Hippocampal formation (tissue), 2 donors: ENCODE results near the gene OSER1.
A peak's percentile ranks its signal among the peaks of the same experiment; 100 is the strongest.
"Not testable (repeated sequence)": the region's sequence is repeated elsewhere in the genome, so short reads cannot be mapped to it uniquely, and the experiment has no call there.

Experiments used
- DNase-seq, 2 donors: peaks; one replicate each; lab custom pipeline; 2025; lab: John Stamatoyannopoulos, UW

Gene OSER1

DNA sequence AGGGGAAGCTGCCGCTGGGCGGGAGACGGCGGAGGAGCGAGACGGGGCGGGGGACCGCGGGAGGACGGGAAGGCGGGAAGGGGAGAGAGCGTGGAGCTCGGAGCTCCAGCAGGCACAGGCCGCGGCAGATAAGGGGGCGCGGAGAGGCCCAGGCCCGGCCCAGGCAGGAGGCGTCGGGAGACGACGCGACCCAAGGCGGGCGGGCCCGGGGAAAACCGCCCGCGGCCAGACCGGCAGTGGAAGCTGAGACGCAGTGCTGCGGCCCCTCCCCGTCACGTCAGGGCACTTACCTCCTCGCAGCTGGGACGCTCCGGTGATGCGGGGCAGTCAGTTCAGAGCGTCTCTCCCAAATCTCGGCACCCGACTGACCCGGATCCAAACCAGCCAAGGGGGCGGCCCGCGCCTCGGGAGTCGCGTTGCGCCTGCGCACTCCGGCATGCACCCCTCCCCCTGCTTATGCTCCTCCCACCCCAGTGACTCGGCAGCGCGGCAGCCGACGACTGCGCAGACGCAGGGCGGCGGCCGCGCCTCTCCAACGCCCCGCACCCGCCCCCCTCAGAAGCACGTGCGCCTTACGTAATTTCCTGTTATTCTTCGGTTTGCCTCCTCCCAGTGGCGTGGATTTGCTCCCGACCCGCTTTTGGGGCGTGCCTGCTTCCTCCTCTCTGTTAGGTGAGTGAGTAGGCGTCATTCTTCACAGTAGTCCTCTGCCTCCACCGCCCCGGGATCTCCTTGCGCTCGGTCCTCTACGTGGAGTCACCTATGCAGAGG is at the start of gene OSER1:
Gene OSER1 (minus strand): TSS at position 366 of the 771 bp plus-strand sequence. CDS start 3,814 bp downstream, outside the sequence.
- peak; percentile 95 to 96 for DNase-seq

GRCh38 chr20:44258226-44258890 is 47.8 kb upstream of the OSER1 start:
- no peak for DNase-seq

GRCh38 chr20:44256961-44257360 is 46.4 kb upstream of the OSER1 start:
- no peak for DNase-seq

DNA sequence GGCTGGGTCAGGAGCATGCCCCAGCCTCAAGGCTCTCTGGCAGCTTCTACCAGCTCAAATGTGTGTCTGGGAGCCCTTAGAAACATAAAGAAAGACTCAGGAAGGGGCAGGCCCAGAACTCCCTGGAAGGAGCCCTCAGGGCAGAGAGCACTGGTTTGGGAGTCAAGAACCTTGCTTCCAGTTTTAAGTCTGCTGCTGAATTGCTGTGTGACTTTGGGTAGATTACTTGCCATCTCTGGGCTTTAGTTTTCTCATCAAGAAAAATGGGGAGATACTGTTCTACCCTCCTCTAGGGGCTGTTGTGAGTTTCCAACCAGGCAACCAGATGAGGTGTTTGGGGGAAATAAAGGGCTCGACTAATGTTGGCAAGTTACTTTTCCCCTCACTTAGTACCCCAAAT is 45.4 kb upstream of the OSER1 start:
- no peak for DNase-seq

DNA sequence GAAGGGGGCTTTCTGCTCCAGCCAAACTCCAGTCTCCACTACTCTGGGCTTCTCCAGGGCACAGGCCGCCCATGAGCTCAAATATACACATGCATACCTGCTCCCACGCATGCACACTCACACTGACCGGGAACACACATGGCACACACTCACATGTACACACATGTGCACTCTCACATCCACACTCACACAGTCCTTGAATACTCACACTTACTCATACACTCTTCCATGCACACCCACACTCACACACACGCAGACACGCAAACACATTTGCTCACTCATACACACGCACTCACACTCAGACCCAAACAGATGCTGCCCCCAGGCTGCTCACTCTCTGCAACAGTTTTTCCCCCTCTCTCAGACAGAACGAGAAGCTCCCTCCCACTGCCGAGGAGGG is 43.5 kb upstream of the OSER1 start:
- DNase-seq, result no peak

DNA sequence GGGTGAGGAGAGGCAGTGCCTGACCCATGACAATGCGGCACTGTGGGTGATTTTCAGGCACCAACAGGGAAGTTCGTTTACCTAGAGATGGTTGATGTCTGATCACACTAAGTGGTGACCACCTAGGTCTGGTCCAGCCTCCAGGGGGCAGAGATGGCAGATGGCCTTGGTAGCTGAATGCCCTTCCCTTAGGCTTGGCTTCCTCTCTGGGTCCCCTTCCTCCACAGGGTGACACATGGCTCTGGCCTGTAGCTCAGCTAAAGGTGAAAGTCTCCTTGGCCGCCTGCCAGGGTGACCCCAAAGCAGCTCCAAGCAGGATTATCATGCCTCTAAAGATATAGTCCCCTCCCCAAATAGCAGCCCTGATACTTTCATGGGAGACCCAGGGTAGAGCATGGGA is 43.0 kb upstream of the OSER1 start:
- no peak for DNase-seq

- DNase-seq, result no peak
These were observed 40.7 kb upstream of the OSER1 start for GRCh38 chr20:44251284-44251683.

DNA sequence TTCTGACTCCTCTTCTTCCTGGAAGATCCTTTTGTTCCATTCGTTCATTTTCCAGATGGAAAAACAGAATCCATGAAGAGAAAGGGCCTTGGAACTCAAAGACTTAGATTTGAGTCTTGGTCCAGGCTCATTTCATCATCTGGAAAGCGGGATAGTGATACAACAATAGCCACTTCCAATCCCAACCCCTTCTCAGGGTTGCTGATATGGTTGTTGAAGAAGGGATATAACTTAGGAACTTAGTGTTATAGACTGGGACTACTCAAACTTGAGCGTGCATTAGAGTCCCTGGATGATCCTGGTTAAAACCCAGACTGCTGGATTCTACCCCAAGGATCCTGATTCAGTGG is 37.8 kb upstream of the OSER1 start:
- no peak for DNase-seq

DNA sequence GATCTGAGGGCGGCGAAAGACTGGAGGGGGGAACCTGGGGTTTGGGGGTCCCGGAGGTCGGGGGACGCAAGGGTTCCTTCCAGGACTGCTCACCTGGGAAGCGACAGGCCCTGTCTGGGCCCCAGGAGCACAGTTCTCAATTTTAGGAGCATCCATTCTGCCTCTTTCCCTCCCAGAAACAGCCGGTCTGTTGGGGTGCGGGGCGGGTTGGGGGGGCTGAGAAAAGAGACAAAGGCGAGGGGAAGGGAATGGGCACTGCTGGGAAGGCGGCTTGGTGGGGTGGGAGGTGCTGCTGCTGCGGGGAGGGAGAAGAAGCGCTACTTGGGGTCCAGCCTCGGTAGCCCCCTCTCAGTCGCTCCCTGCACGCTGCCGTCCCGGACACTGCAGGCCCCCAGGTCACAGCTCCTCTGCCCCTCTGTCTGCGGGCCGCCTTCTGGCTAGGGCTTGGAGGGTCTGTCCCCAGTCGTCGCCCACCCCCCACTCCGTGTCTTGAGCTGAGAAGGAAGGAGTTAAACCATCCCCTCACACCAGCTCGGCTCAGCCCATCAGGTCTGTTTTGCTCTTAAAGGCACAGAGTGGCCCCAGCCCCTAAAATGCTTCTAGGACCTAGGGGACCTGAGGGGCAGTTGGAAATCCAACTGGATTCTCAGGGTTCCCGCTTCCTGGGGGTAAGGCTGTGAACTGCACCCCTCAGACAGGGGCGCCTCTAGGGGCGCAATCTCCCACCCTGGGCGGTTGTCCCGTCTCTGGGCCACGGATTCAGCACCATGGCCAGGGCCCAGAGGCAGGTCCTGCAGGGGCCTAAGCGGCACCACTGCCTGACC is 37.2 kb upstream of the OSER1 start:
- DNase-seq, result no peak

DNA sequence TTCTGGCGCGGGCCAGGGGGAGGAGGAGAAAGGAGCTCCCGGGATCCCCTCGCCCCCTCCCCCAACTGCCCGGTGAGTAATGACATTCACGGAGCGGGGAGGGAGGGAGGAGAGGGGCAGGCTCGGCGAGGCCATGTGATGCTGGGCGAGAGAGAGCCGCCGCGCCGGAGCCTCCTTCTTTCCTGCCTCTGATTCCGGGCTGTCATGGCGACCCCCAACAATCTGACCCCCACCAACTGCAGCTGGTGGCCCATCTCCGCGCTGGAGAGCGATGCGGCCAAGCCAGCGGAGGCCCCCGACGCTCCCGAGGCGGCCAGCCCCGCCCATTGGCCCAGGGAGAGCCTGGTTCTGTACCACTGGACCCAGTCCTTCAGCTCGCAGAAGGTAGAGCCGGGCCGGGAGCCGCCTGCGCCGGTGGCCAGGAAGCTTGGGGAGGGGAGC is 36.6 kb upstream of the OSER1 start, which contains the start of gene GDAP1L1:
Gene GDAP1L1 (plus strand): TSS at position 178 of the 441 bp plus-strand sequence. CDS start 27 bp downstream, at position 205.
- DNase-seq, result peak; percentile 14 to 24

- DNase-seq, result no peak
These were observed 35.4 kb upstream of the OSER1 start for GRCh38 chr20:44245977-44246376.

DNA sequence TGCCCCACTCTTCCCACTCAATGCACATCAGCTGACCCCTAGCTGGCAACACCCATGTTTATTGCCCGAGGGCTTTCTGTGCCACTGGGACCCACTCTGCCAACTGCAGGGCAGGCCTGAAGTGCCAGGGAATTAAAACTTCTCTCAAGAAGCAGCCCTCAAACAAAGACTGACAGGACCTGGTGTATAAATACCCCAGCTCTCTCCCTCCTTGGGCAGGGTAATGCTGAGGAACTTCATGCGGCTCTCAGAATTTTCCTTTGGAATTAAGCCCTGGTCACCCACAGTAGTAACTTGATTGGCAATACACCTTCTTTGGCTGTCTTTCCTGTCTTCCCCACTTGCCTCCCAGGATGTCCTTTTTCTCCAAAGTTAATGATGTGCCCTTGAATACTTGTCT is 31.2 kb upstream of the OSER1 start:
- DNase-seq, result no peak

DNA sequence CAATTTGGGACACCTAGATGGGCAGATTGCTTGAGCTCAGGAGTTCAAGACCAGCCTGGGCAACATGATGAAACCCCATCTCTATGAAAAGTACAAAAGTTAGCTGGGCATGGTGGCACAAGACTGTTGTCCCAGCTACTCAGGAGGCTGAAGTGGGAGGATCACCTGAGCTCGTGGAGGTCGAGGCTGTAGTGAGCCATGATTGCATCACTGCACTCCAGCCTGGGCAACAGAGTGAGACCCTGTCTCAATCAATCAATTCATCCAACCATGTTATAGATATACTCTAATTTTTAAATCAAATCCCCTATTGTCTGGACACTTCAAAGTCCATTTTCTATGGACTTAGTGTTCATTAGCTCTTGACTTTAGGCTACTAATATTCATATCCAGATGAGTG is 26.3 kb upstream of the OSER1 start:
- DNase-seq, result not testable (repeated sequence)

- DNase-seq, result no peak
These were observed 25.1 kb upstream of the OSER1 start for GRCh38 chr20:44235702-44236101.

DNA sequence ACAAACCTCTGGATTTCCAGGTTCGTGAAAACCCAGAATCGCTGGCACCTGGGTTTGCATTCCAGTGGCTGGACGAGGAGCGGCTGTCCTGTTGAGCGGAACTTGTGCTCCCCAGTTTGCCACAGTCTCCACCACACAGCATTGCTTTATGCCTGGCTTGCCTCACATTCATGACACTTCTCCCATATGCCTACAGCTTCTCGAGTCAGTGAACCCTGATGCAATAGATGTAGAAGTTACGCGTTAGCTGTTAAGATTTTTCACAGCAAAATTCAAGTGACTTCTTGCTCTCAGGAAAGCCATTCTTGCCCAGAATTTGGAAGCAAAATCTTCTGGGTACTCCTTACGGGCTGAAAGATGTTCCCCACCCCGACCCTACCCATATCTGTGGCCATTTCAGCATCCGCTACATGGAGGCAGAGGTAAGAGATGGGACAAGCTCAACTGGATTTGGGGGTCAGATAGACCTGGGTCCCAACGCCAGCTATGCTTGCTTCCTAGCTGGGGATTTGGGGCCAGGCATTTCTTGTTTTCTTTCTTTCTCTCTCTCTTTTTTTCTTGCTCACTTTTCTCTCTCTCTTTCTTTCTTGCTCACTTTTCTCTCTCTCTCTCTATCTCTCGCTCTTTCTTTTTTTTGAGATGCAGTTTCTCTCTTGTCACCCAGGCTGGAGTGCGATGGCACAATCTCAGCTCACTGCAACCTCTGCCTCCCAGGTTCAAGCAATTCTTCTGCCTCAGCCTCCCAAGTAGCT is 24.2 kb upstream of the OSER1 start:
- DNase-seq, result no peak

DNA sequence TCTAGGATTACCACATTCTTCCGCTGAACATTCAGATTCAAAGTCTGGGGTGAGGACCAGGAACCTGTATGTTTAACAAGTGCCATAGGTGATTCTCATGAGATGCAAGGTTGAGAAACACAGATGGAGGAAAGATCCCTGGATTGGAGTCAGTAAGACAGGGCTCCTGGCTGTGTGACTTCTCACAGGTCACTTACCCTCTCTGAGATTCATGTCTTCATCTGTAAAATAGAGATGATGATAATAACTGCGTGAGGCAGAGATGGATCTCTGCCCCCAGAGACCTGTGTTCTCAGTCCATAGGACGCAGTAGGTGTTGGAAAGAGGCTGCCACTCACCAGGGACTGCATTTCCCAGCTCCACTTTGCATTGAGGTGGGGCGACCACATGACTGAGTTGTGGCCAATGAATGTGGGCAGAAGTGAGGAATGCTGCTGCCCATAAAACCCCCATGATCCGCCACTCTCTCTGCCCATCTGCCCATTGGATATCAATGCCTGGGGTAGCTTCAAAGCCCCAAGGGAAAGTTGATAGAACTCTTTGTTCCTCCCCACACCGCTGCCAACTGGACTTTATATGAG is 23.0 kb upstream of the OSER1 start:
- DNase-seq, result no peak

GRCh38 chr20:44232469-44232856 is 21.9 kb upstream of the OSER1 start:
- DNase-seq, result not testable (repeated sequence)

- no peak for DNase-seq
These were observed 21.3 kb upstream of the OSER1 start for GRCh38 chr20:44231713-44232468.

GRCh38 chr20:44231193-44231592 is 20.6 kb upstream of the OSER1 start:
- no peak for DNase-seq

DNA sequence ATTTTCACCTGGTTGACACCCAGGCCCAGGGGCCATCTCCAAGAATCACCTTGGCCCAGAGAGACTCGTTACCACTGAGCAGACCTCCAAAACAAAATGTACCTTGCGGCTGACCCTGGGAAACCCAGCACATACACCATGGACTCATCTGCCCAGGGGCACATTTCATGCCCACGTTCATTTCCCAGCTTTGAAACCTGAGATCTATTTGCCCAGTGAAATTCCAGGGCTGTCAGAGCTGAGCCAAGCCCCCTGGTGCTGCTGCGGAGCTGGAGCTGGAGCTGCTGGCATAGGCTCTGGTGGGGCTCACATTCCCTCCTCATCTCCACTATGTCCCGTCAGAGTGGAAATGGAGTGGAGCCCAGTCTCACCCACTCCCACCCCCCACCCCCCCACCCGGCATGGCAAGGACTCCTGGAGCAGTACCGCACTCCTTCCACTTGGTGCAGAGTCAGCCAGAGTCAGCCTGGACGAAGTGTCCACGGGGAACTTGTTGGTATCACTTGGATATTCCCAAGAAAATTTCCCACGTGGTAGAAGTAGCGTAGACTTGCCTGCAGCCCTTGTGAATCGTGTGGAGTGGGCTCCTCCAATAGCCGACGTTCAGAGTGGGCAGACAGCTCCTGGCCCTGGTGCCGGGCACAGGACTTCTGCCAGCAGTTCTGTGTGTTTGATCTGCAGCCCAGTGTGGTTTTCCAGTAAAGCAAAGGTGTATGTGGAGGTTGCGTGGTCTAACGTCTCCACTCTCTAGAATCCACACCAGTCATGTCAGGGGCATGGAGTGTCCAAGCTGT is 18.1 kb upstream of the OSER1 start:
- DNase-seq, result no peak
